Stimulated activated CD8-positive, alpha-beta memory T cell treated with anti-CD3 and anti-CD28 coated beads, Interleukin-2, amount 100 ng/mL, for 48 hours (primary cell): ENCODE results near the gene MIOX.
A peak's percentile ranks its signal among the peaks of the same experiment; 100 is the strongest.

Experiments used
- DNase-seq, 2 donors: peaks; one replicate each; pipeline ENCODE4 v3.0.0-alpha.2; 2020; ENCODE audit warnings: low read depth in 2 of 2

MIOX gene

DNA sequence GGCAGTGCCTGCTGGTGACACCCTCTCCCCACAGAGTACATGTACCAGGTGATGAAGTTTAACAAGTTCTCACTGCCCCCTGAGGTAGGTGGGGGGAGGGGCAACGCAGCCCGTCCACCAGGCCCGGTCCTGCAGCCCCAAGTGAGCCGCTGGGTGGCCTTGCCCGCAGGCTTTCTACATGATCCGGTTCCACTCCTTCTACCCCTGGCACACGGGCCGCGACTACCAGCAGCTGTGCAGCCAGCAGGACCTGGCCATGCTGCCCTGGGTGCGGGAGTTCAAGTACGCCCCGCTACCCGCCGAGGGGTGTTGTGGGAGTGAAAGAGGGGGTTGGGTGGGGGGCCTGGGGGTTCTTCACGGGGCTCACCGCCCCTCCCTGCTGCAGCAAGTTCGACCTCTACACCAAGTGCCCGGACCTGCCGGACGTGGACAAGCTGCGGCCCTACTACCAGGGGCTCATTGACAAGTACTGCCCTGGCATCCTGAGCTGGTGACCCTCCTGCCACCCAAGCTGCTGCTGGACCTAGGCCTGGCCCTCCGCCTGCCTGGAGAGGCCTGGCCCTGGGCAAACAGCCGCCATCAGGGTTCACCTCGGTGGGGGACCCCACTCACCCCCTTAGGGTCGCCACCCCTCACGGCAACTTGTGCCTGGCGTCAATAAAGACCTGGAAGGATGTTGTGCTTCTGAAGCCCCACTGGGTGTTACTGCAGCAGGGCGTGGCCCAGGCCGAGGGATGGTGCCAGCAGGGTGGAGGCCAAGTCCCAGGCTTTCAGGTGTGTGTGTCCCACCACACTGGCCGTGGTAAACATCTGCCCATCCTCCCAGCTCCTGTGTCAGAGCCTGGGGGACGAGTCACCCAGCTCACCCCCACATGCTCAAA is 2.9 kb downstream of the MIOX start:
- no peak for DNase-seq

DNA sequence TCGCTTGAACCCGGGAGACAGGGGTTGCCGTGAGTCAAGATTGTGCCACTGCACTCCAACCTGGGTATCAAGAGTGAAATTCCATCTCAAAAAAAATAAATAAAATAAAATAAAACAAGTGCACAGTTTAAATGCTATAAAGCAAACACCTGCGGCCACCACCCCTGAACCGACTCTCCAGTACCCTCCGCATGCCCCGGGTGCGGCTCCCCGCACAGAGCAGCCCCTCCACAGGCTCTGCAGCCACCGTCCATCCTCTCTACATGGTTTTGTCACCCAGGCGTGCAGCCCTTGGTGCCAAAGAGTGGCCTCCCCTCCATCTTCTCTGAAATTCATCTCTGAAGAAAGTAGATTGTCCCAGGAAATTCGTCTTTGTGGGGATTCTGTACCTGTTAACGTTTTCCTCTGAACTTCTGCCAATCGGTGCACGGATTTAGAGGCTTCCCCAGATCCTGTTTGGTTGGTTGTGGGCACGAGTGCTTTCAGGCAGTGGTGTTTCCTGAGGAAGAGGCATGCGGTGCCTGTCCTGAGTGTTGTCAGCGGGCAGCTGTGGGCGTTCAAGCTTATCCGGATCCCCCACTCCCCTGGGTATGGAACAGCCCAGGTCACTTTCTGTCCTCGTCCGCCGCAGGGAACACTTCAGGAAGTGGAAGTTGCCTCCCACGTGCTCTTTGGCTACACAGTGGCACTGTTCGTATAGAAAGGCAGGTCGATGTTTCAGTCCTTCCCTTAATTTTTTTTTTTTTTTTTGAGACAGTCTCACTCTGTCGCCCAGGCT is 4.1 kb downstream of the MIOX start:
- DNase-seq = no peak

DNA sequence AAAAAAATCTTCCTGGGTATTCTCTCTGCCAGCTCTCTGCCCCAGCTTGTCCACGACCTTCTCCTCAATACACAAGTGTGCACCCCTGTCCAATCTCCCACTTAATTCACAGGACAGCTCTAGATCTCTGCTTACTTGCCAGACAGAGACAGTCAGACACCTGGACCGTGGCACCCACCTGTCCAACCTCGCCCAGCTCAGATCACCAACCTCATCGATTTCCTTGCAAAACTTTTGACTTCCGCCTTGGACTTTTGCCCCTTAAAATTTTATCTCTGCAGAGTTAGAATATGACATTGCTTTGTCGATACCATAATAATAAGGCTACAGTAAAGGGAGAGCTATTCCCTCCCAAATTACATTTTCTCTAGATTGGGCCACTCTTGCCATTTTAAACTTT is 10.4 kb downstream of the MIOX start:
- no peak for DNase-seq

DNA sequence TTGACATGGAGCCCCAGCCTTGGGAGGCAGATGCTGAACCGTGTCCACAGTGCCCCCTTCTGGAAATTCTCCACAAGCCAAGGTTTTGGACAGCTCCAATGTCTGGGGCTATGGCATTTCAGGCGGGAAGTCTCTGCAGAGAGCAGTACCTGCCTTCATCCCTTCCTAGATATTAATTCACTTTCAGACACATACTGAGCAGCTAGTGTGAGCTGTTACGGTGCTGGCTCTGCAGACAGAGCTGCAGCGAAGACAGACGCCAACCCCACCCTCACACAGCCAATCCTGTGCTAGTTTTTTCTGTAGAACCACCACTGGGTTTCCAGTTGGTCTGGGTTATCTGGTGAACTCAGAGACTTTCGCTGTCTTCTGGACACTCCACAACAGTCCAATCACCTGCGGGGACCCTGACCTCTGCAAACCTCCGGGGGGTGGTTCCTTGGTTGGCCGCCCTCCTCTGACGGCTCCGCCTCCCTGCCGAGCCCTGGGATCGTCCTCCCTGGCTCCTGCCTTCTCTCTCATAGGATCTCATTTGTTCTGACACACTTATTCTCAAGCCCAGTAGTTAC is 11.7 kb downstream of the MIOX start:
- peak; percentile 51 to 58 for DNase-seq

DNA sequence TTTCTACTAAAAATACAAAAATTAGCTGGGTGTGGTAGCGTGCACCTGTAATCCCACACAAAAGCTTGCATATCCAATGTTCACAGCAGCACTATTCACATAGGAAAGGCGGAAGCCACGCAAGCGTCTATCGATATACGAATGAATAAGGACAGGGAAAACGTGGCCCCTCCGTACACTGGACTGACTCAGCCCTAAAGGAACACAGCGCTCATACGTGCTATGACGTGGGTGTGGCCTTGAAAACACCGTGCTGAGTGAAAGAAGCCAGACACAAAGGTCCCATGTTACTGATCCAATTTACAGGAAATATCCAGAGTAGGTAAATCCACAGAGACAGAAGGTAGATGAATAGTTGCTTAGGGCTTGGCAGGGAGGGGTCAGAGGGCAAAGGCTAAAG is 13.8 kb downstream of the MIOX start:
- DNase-seq = no peak

DNA sequence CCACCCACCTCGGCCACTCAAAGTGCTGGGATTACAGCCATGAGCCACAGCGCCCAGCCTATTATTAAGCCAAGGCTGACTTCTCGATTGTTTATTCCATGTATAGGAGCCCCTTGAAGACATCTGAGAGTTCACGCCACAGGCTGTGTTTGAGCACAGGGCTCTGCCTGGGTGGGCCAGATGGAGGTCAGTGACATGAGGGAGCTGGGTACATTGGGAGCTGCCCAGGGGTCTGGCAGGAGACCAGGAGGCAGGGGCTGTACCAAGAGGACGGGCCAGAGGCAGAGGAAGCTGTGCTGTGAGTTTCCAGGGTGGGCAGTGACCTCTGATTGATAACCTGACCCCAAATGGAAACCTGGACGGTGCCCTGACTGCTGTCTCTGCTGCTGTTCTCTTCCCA is 15.4 kb downstream of the MIOX start:
- no peak for DNase-seq

DNA sequence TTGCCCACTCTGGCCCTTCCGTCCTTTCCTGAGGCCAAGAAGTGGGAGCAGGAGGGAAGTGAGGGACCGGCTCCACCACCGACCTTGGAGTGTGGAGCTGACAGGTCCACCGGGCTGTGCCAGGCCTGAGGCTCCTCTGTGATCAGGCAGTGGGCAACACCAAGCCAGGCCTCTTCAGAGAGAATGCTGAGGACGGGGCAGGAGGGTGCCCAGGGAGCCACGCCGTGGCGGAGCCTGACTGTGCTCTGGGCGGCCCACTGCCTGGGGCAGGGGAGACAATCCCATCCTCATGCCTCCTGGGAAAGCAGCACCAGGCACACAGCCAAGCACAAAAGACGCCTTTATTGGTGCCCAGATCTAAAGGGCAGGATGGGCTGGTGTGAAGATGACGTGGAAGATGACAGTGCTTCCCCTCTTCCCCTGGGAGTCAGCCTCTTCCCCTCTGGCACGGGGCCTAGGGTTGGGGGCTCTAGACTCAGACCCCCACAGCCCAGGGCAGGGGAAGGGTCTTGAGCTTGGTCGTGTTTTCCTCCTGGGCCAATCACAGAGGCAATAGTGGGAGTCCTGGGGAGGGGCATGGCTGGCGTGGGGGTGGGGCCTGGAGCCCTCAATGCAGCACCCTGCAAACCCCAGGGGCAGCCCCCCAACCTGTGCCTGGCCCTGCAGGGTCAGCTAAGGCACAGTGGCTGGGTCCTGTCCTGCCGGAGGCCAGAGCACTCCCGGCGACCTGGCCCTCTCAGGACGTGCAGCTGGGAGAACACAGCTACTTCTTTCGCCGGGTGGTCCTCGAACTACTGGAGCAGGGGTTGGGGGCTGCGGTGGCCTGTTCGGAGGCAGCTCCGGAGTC is 16.2 kb downstream of the MIOX start:
- no peak for DNase-seq

DNA sequence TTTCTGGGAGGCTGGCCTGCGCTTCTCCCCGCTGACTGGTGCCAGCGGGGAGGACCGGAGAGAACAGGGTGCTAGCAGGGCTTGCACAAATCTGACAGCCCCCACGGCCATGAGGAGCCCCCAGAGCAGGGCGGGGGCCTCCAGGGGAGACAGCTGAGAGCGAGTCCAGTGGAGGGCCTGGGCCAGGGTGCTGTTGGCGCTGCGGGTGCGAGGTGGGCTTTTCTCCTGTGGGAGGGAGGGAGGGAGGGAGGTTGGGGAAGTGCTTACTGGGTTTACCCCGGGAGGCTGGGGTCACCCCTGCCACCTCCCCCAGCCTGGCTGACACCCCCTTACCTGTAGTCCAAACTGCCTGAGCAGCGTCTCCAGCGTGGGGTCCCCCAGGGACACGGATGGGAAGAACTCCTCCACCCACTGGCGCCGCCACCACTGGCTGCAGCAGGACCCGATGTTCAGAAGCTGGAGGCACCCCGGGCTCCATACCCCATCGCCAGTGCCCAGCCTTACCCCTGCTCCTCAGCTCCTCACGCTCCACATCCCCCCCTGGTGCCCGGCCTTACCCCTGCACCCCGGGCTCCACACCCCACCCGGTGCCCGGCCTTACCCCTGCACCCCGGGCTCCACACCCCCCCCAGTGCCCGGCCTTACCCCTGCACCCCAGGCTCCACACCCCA is 17.0 kb downstream of the MIOX start:
- no peak for DNase-seq

DNA sequence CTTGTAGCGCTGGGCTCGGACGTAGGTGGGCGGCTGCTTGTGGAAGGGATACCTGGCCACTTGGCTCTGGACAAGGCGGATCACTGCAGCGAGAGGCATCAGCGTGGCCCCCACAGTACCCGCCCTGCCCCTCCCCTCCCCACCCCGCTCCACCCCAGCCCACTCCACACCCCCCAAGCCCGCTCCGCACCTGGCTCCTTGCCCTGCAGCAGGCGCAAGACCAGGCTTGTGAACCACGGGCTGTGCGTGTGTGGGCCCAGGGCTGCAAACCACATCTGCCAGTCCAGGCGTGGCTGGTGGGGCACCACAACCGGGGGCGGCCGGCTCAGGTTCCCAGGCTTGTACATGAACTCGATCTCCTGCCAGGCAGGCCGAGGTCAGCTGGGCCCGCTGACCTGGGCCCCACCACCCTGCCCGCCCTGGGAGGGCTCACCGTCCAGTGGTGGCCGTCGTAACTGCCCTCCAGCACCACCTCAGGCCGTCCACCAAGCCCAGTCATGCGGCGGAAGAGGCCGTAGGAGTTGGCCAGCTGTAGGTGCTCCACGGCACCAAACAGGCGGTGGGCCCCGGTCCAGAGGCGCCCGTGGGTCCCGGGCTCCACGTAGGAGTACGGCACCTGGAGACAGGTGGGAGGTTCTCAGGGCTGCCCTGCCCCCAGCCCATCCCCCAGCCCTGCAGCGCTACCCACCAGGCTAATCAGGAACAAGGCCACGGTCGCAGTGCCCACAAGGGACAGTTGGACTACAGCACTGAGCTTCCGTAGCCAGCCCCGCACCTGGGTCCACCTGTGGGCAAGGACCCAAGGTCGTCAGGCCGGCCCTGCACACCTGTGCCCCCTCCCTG is 17.9 kb downstream of the MIOX start:
- DNase-seq = no peak

DNA sequence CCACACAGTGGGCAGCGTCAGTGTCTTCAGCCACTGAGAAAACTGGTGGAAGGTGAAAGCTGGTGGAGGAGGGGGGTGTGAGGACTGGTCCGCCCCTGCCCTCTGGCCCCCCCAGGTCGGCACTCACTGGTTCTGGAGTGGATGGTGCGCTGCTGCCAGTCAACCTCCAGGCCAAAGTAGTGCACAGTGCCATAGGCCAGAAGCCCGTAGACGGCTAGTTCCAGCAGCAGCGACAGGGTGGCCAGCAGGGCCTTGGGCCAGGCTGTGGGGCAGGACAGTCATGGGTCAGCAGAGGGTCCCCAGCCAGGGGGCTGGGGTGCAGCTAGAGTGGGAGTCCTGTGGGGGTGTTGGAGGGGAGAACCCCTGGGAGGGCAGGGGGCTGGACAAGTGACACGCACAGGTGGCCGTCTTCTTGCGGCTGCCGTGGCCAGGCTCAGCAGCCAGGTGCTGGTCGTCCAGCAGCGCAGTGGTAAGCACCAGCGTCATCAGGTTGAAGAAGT is 18.7 kb downstream of the MIOX start:
- DNase-seq = no peak

DNA sequence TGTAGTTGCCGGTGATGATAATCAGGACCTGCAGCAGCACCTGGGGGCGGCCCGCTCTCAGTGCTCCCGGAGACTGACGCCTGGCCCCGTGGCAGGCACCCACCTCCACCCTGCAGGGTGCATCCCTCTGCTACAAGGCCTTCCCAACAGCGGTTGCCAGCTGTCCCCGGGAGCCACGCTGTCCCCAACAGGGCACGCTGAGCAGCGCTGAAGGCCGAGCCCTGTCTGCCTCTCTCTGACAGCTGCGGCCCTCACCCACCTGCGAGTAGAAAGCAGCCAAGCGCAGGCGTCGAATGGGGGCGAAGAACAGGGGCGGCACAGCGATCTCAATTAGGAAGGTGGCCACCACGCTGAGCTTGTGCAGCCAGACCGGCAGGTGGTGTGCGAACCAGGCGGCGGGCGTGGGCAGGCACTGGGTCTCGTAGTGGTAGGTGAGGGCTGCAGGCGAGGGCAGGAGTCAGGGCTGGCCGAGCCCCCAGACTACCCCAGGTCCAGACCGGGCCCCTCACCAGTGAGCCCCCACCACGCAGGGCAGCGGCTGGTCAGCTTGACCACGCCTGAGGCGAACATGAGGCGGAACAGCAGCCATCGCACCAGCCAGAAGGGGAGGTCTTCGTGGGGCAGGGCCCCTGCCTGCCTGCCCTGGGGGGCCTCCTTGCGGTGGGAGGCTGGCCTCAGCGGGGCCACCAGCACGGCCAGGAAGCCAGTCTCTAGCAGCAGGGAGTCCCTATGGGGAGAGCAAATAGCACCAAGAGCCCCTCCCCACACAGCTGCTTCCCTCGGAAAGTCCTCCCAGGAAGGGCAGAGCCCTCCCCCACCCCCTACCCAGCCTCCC is 19.3 kb downstream of the MIOX start:
- no peak for DNase-seq

DNA sequence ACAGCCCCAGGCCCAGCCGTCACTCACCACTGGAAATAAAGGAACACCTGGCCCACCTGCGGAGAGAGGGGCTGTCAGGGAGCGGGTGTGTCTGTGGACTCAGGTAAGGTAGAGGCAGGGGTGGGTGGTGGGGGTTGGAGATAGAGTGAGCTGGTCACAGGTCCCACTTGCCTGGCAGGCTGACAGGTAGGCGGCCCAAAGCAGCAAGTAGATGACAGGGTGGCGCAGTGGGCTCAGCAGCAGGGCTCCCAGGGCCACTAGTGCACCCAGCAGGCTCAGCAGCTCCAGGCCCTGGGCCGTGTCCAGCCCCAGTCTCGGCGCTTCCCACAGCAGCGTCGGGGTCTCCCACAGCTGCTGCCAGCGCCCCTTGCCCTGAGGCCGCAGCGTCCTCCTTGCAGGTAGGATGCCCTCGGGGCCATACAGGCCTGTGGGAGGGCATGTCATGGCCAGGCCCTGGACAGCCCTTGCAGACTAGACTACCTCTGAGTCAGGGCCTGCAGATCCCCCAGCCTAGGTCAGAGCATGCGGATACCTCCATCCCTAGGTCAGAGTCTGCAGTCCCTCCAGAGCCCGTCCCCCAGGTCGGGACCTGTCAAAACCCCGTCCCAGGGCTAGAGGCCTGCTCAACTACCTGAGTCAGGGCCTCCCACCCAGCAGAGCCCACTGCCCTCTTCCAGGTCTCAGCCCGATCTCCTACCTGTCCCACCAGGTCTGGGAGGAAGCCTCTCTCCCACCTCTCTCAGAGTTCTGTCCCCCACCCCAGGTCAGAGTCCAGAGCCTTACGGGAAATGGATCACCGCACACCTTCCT is 20.2 kb downstream of the MIOX start:
- no peak for DNase-seq

DNA sequence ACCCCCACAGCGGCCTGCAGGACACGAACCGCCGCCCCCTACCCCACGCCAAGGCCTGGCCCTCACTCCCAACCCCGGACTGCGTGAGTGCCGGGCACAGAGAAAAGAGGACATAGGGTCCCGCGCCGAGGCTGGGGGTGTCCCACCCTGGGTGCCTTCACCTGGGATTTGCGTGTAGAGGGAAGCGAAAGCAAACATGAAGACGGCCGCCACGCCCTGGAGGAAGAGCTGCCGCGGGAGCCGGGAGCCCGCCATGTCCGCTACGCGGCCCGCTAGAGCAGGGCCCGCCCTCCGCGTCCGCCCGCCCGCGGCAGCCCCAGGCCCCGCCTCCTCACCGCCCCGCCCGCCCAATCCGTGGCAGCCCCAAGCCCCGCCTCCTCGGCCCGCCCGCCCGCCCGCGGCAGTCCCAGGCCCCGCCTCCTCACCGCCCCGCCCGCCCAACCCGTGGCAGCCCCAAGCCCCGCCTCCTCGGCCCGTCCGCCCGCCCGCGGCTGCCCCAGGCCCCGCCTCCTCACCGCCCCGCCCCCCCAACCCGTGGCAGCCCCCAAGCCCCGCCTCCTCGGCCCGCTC is 20.8 kb downstream of the MIOX start, which contains the start of gene LMF2:
Gene LMF2, minus strand, starts transcription at position 282 of the 570 bp plus-strand sequence. Its CDS starts 27 bp downstream, at position 255.
- peak; percentile 90 to 94 for DNase-seq

DNA sequence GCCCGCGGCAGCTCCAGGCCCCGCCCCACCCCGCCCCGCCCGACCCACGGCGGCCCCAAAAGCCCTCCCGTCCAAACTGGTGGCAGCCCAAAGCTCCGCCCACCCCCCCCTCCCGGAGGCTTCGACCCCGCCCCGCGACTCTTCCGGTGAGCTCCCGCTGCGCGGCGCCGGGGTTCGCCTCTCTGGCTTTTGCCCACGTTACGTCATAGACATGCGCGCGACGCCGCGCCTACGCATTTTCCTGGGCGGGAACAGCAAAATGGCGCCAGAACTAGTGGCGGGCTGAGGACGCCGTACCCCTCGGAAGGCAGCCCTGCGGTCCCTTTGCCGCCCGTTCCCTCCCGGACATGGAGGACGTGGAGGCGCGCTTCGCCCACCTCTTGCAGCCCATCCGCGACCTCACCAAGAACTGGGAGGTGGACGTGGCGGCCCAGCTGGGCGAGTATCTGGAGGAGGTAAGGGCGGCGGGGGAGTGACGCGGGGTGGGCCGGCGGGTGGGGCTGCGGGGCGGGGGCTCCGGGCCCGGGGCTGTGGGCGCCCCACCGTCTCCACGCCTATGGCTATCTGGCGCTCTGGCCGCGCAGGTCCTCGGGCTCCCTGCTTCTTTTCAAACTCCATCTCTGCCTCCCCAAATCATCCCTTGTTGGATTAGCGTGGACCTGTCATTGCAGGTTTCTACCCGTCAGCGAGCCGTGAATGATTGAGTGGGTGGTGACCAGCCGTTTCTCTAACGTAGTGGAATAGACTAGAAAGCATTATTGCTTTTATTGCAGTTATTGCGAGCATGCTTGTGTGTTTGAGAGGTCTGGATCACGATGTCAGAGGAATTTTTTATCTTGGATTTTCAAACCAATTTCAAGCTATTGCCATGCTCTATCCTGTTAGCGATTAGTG is 21.6 kb downstream of the MIOX start, which contains the start of gene NCAPH2:
Gene NCAPH2, plus strand, starts transcription at position 234 of the 894 bp plus-strand sequence. Its CDS starts 114 bp downstream, at position 348.
- DNase-seq = peak; percentile 98

DNA sequence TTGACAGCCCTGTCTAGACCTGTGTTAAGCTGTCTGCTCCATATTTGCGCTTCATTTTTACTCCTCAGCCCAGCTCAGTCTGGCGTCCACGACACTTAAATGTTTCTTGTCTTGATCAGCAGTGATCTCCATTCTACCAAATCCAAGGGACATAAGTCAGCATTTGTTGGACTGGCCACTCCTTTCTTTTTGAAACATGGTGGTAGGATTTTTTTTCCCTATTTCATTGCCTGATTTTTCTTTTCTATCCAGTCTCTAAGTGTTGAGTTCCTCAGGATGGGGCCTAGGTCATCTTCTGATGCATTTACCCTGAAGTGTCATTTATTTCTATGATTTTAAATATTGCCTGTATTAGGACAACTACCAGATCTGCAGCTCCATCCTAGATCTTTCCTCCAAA is 22.2 kb downstream of the MIOX start:
- no peak for DNase-seq

DNA sequence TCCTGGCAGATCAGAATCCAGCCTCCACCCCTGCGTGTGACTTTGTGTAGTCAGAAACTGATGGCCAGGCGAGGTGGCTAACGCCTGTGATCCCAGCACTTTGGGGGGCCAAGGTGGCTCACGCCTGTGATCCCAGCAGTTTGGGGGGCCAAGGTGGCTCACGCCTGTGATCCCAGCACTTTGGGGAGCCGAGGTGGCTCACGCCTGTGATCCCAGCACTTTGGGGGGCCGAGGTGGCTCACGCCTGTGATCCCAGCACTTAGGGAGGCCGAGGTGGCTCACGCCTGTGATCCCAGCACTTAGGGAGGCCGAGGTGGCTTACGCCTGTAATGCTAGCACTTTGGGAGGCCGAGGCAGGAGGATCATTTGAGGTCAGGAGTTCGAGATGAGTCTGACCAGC is 26.5 kb downstream of the MIOX start:
- no peak for DNase-seq

DNA sequence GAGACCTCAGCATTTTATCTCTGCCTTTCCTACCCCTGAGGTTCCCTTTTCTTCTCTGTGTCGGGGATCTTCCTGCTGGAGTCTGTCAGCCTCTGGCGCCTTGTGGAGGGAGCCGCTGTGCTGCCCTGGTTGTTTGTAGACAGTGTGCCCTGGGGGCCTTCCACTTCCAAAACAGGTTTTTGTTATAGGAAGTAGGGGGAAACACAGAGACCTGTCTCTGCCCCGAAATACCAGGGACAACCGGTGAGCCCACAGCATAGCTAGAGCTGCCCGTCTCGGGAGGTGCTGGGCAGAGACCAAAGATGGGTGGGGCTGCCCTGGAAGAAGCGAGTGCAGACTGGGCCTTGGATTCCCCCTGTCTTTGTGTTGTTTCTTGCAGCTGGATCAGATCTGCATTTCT is 29.4 kb downstream of the MIOX start:
- DNase-seq = no peak
